Glutamatergic neuron (in vitro differentiated cells): Measurements from ENCODE around the gene STK11. TPM values are rescaled to one million over a fixed set of nuclear protein-coding genes. Genes with fewer than 3 reads are reported as not detected.

Experiments used
- DNase-seq: peaks from one replicate; pipeline ENCODE4 v3.0.0; 2022
- H3K27ac Mint-ChIP-seq: one replicate; pipeline ENCODE4 v1.8.0; 2020; ENCODE audit warnings: mild to moderate bottlenecking, mixed read lengths, inconsistent platforms; ENCODE audit not compliant: unreplicated experiment
- H3K27me3 Mint-ChIP-seq: one replicate; pipeline ENCODE4 v1.8.0; 2020; ENCODE audit warnings: mild to moderate bottlenecking, moderate library complexity, mixed read lengths, inconsistent platforms; ENCODE audit not compliant: unreplicated experiment
- H3K36me3 Mint-ChIP-seq: one replicate; pipeline ENCODE4 v1.8.0; 2020; ENCODE audit warnings: mild to moderate bottlenecking, mixed read lengths, inconsistent platforms; ENCODE audit not compliant: unreplicated experiment
- H3K4me1 Mint-ChIP-seq: one replicate; pipeline ENCODE4 v1.8.0; 2020; ENCODE audit warnings: mild to moderate bottlenecking, low read depth, mixed read lengths, inconsistent platforms; ENCODE audit not compliant: unreplicated experiment
- H3K4me3 Mint-ChIP-seq: one replicate; pipeline ENCODE4 v1.8.0; 2020; ENCODE audit warnings: mild to moderate bottlenecking, mixed read lengths, inconsistent platforms; ENCODE audit not compliant: unreplicated experiment
- H3K9me3 Mint-ChIP-seq: one replicate; pipeline ENCODE4 v1.8.0; 2020; ENCODE audit warnings: mild to moderate bottlenecking, moderate library complexity, mixed read lengths, inconsistent platforms; ENCODE audit not compliant: unreplicated experiment
- CTCF ChIP-seq: fragments of 200-600 bp; sonication (generic); IDR thresholded peaks from one replicate; pipeline ENCODE4 v1.5.0; 2021; ENCODE audit not compliant: partially characterized antibody, unreplicated experiment
- total RNA-seq: library from RNA; stranded (reverse); fragmentation: NEBNext Ultra II Directional; extraction: Animal tissue kit (Norgen Biotek cat#: 25700); gene quantifications from one replicate; pipeline ENCODE4 v1.2.1, GENCODE V29; 2021; ENCODE audit not compliant: unreplicated experiment

Gene STK11
- total RNA-seq, 1 donor from 2014 or later = 48.2 TPM

- Mint-ChIP-seq H3K27ac (peak overlapping the region; percentile 90), H3K4me1 (peaks cover 40% of the 10 kb centered on the region), H3K36me3 (no peaks in the 10 kb centered on the region), H3K27me3 (peaks cover 18% of the 10 kb centered on the region), H3K9me3 (peaks cover 19% of the 10 kb centered on the region), H3K4me3 (peak overlapping the region; percentile 76)
- DNase-seq = no peak
- TF ChIP-seq CTCF = no peak
Measured at GRCh38 chr19:1268226-1269064, 62.9 kb downstream of the STK11 start.

GRCh38 chr19:1269065-1269477 lies 63.5 kb downstream of the STK11 start, which contains the start of gene CIRBP:
CIRBP (plus strand) TSS chr19:1269332; CDS start chr19:1270934, 1,602 bp downstream.
- Mint-ChIP-seq H3K9me3 (peaks cover 24% of the 10 kb centered on the region), H3K27ac (peak within 1 kb of the TSS; percentile 90), H3K27me3 (peaks cover 22% of the 10 kb centered on the region), H3K4me3 (peak within 1 kb of the TSS; percentile 89), H3K4me1 (peaks cover 44% of the 10 kb centered on the region), H3K36me3 (no peaks in the 10 kb centered on the region)
- peak; percentile 99 for DNase-seq
- no peak for TF ChIP-seq CTCF

- Mint-ChIP-seq H3K27ac (peak overlapping the region; percentile 73), H3K4me3 (peak overlapping the region; percentile 89), H3K4me1 (peaks cover 44% of the 10 kb centered on the region), H3K9me3 (peaks cover 22% of the 10 kb centered on the region), H3K36me3 (no peaks in the 10 kb centered on the region), H3K27me3 (peaks cover 21% of the 10 kb centered on the region)
- DNase-seq = peak; percentile 89
- no peak for TF ChIP-seq CTCF
Measured at GRCh38 chr19:1269478-1270212, 64.1 kb downstream of the STK11 start.

GRCh38 chr19:1270213-1270853 lies 64.8 kb downstream of the STK11 start:
- H3K27me3 Mint-ChIP-seq = peaks cover 20% of the 10 kb centered on the region
- TF ChIP-seq CTCF = no peak
- no peak for DNase-seq
- peaks cover 37% of the 10 kb centered on the region for H3K4me1 Mint-ChIP-seq
- no peaks in the 10 kb centered on the region for H3K36me3 Mint-ChIP-seq
- H3K27ac Mint-ChIP-seq = peak overlapping the region; percentile 73
- peak overlapping the region; percentile 89 for H3K4me3 Mint-ChIP-seq
- H3K9me3 Mint-ChIP-seq = peaks cover 22% of the 10 kb centered on the region
